Mammary epithelial cell (primary cell): ENCODE data around the gene KIF14.

Experiments used
- CTCF ChIP-seq, 2 donors: IDR thresholded peaks in 1 of 2; conservative IDR thresholded peaks in 1 of 2; 2 replicates each; pipeline ENCODE4 v1.5.1; 2011 to 2012; ENCODE audit warnings: inconsistent platforms in 2 of 2, low read length in 2 of 2, mild to moderate bottlenecking in 2 of 2, control low read depth in 1 of 2, low read depth in 1 of 2; ENCODE audit not compliant: insufficient read depth in 1 of 2; ENCODE audit errors: extremely low read depth in 1 of 2
- EZH2 ChIP-seq: IDR thresholded peaks from 2 replicates; pipeline ENCODE4 v1.6.1; 2012; ENCODE audit warnings: low read length, inconsistent platforms, borderline replicate concordance

- TF ChIP-seq EZH2 (no peak), CTCF (conservative IDR thresholded peaks at IDR 0.05 in 1 of 2, IDR thresholded peaks at IDR 0.05 in 1 of 2; ENCODE audit: extremely low read depth in 1 of 2, insufficient read depth in 1 of 2, low read depth in 1 of 2, low read length in 2 of 2) (peak in 1 of 2 donors; percentile 21)
These were observed 64.5 kb downstream of the KIF14 start for GRCh38 chr1:200556002-200556401.
